Neural progenitor cell (in vitro differentiated cells): Measurements from ENCODE around the gene CACNA1B. TPM values are rescaled to one million over a fixed set of nuclear protein-coding genes. Genes with fewer than 3 reads are reported as not detected.
A peak's percentile ranks its signal among the peaks of the same experiment; 100 is the strongest.

ENCODE experiments used
- DNase-seq: peaks from one replicate; pipeline ENCODE4 v3.0.0-alpha.2; 2016; ENCODE audit warnings: low spot score
- H2AFZ ChIP-seq: fragments of 200-600 bp; sonication (generic); replicated peaks from 2 replicates; pipeline ENCODE4 v1.6.1; 2016; ENCODE audit warnings: antibody characterized with exemption
- H3F3A ChIP-seq: fragments of 200-600 bp; sonication (generic); 2 replicates; pipeline ENCODE4 v1.6.1; 2016; ENCODE audit warnings: antibody characterized with exemption, low read depth
- H3K27ac ChIP-seq: fragments of 200-600 bp; sonication (generic); 2 replicates; pipeline ENCODE4 v1.5.1; 2016; ENCODE audit warnings: mild to moderate bottlenecking
- H3K27me3 ChIP-seq: fragments of 200-600 bp; sonication (generic); 2 replicates; pipeline ENCODE4 v1.6.1; 2016; ENCODE audit warnings: mild to moderate bottlenecking, moderate library complexity
- H3K36me3 ChIP-seq: fragments of 200-600 bp; sonication (generic); 2 replicates; pipeline ENCODE4 v1.5.1; 2016
- H3K4me1 ChIP-seq: fragments of 200-600 bp; sonication (generic); 2 replicates; pipeline ENCODE4 v1.6.1; 2016; ENCODE audit warnings: mixed run types
- H3K4me2 ChIP-seq: fragments of 200-600 bp; sonication (generic); 2 replicates; pipeline ENCODE4 v1.6.1; 2016
- H3K4me3 ChIP-seq: fragments of 200-600 bp; sonication (generic); 2 replicates; pipeline ENCODE4 v1.5.1; 2016
- H3K79me2 ChIP-seq: fragments of 200-600 bp; sonication (generic); 2 replicates; pipeline ENCODE4 v1.6.1; 2016; ENCODE audit warnings: low read depth
- H3K9ac ChIP-seq: fragments of 200-600 bp; sonication (generic); 2 replicates; pipeline ENCODE4 v1.6.1; 2016
- H3K9me3 ChIP-seq: fragments of 200-600 bp; sonication (generic); 2 replicates; pipeline ENCODE4 v1.5.1; 2016; ENCODE audit warnings: low read depth
- H4K20me1 ChIP-seq: fragments of 200-600 bp; sonication (generic); 2 replicates; pipeline ENCODE4 v1.6.1; 2016; ENCODE audit warnings: low read depth
- H3K27ac Mint-ChIP-seq: 3 replicates; pipeline ENCODE4 v1.8.0; 2021; ENCODE audit warnings: mixed read lengths
- H3K27me3 Mint-ChIP-seq: 2 replicates; pipeline ENCODE4 v1.8.0; 2022; ENCODE audit warnings: low read depth, mild to moderate bottlenecking, inconsistent platforms, moderate library complexity, mixed read lengths; ENCODE audit not compliant: insufficient read depth
- H3K36me3 Mint-ChIP-seq: 3 replicates; pipeline ENCODE4 v1.8.0; 2021; ENCODE audit warnings: mixed read lengths
- H3K4me1 Mint-ChIP-seq: 3 replicates; pipeline ENCODE4 v1.8.0; 2021; ENCODE audit warnings: mixed read lengths
- H3K4me3 Mint-ChIP-seq: 3 replicates; pipeline ENCODE4 v1.8.0; 2021; ENCODE audit warnings: mild to moderate bottlenecking, moderate library complexity, mixed read lengths
- H3K9me3 Mint-ChIP-seq: 3 replicates; pipeline ENCODE4 v1.8.0; 2020; ENCODE audit warnings: mixed read lengths
- CTCF ChIP-seq: fragments of 200-600 bp; sonication (generic); IDR thresholded peaks from 2 replicates; pipeline ENCODE4 v1.5.1; 2017; ENCODE audit warnings: antibody characterized with exemption, mild to moderate bottlenecking
- EZH2 ChIP-seq: fragments of 200-600 bp; sonication (generic); IDR thresholded peaks from 2 replicates; pipeline ENCODE4 v1.6.1; 2017; ENCODE audit warnings: antibody characterized with exemption, mild to moderate bottlenecking, moderate library complexity
- EZH2phosphoT487 ChIP-seq: fragments of 200-600 bp; sonication (generic); IDR thresholded peaks from 2 replicates; pipeline ENCODE4 v1.6.1; 2017; ENCODE audit warnings: antibody characterized with exemption
- total RNA-seq: library from RNA; depleted of rRNA; stranded (reverse); fragments of >200 nt; gene quantifications from 2 replicates; pipeline ENCODE4 v1.2.3, GENCODE V29; 2015; ENCODE audit warnings: low replicate concordance

CACNA1B gene
- total RNA-seq, 1 donor from 2014 or later, result 0.30 TPM

- H3K36me3 Mint-ChIP-seq, result no peaks in the 10 kb centered on the region
- Histone ChIP-seq H3K27ac (no peak overlapping the region), H3K4me2 (no peak overlapping the region), H3K4me3 (no peak overlapping the region), H4K20me1 (no peaks in the 10 kb centered on the region), H3F3A (no peaks in the 10 kb centered on the region), H3K4me1 (peaks cover 22% of the 10 kb centered on the region), H3K27me3 (no peaks in the 10 kb centered on the region), H3K9ac (no peak overlapping the region), H3K36me3 (no peaks in the 10 kb centered on the region), H3K9me3 (no peaks in the 10 kb centered on the region), H3K79me2 (no peaks in the 10 kb centered on the region), H2AFZ (no peak overlapping the region)
- peaks cover 12% of the 10 kb centered on the region for H3K4me1 Mint-ChIP-seq
- TF ChIP-seq CTCF (peak; percentile 47), EZH2 (no peak), EZH2phosphoT487 (no peak)
- peak; percentile 23 for DNase-seq
- no peak overlapping the region for H3K4me3 Mint-ChIP-seq
- peaks cover 9% of the 10 kb centered on the region for H3K27me3 Mint-ChIP-seq
- H3K27ac Mint-ChIP-seq, result no peak overlapping the region
- H3K9me3 Mint-ChIP-seq, result no peaks in the 10 kb centered on the region
Observed at GRCh38 chr9:138100711-138101350, 223.2 kb downstream of the CACNA1B start.

- H3K4me1 ChIP-seq, result peaks cover 22% of the 10 kb centered on the region
- peak overlapping the region; percentile 50 for H3K27ac Mint-ChIP-seq
- peaks cover 7% of the 10 kb centered on the region for H3K27me3 Mint-ChIP-seq
- no peak overlapping the region for H3K4me2 ChIP-seq
- no peaks in the 10 kb centered on the region for H3K9me3 ChIP-seq
- no peak overlapping the region for H3K9ac ChIP-seq
- no peaks in the 10 kb centered on the region for H3K9me3 Mint-ChIP-seq
- TF ChIP-seq CTCF, result no peak
- TF ChIP-seq EZH2phosphoT487, result no peak
- TF ChIP-seq EZH2, result no peak
- H3F3A ChIP-seq, result no peaks in the 10 kb centered on the region
- no peak overlapping the region for H3K4me3 Mint-ChIP-seq
- no peaks in the 10 kb centered on the region for H3K79me2 ChIP-seq
- peaks cover 12% of the 10 kb centered on the region for H3K4me1 Mint-ChIP-seq
- H4K20me1 ChIP-seq, result no peaks in the 10 kb centered on the region
- H3K27me3 ChIP-seq, result no peaks in the 10 kb centered on the region
- DNase-seq, result no peak
- no peaks in the 10 kb centered on the region for H3K36me3 Mint-ChIP-seq
- H3K4me3 ChIP-seq, result no peak overlapping the region
- no peak overlapping the region for H2AFZ ChIP-seq
- H3K36me3 ChIP-seq, result no peaks in the 10 kb centered on the region
- H3K27ac ChIP-seq, result no peak overlapping the region
Observed at GRCh38 chr9:138101444-138102234, 224.1 kb downstream of the CACNA1B start.

GRCh38 chr9:138102246-138103051 is 224.9 kb downstream of the CACNA1B start:
- Histone ChIP-seq H3K27me3 (no peaks in the 10 kb centered on the region), H3K4me2 (peak overlapping the region; percentile 24), H3F3A (no peaks in the 10 kb centered on the region), H3K9ac (no peak overlapping the region), H3K36me3 (no peaks in the 10 kb centered on the region), H3K9me3 (no peaks in the 10 kb centered on the region), H3K79me2 (no peaks in the 10 kb centered on the region), H4K20me1 (no peaks in the 10 kb centered on the region), H3K4me3 (no peak overlapping the region), H3K4me1 (peaks cover 22% of the 10 kb centered on the region), H3K27ac (no peak overlapping the region), H2AFZ (no peak overlapping the region)
- DNase-seq, result no peak
- Mint-ChIP-seq H3K4me1 (peaks cover 12% of the 10 kb centered on the region), H3K9me3 (no peaks in the 10 kb centered on the region), H3K27me3 (peaks cover 7% of the 10 kb centered on the region), H3K27ac (peak overlapping the region; percentile 67), H3K4me3 (no peak overlapping the region), H3K36me3 (no peaks in the 10 kb centered on the region)
- TF ChIP-seq EZH2phosphoT487, result no peak
- TF ChIP-seq EZH2, result no peak
- no peak for TF ChIP-seq CTCF
